Stimulated activated CD4-positive, alpha-beta T cell treated with anti-CD3 and anti-CD28 coated beads, TNF-alpha, amount 100 ng/mL, for 48 hours (primary cell): ENCODE data around the gene BLOC1S4.
A peak's percentile ranks its signal among the peaks of the same experiment; 100 is the strongest.
"Not testable (repeated sequence)": the region's sequence is repeated elsewhere in the genome, so short reads cannot be mapped to it uniquely, and the experiment has no call there.

Experiments
- DNase-seq, 3 donors: peaks; one replicate each; pipeline ENCODE4 v3.0.0-alpha.2; 2020; ENCODE audit warnings: low read depth in 3 of 3

BLOC1S4 gene

DNA sequence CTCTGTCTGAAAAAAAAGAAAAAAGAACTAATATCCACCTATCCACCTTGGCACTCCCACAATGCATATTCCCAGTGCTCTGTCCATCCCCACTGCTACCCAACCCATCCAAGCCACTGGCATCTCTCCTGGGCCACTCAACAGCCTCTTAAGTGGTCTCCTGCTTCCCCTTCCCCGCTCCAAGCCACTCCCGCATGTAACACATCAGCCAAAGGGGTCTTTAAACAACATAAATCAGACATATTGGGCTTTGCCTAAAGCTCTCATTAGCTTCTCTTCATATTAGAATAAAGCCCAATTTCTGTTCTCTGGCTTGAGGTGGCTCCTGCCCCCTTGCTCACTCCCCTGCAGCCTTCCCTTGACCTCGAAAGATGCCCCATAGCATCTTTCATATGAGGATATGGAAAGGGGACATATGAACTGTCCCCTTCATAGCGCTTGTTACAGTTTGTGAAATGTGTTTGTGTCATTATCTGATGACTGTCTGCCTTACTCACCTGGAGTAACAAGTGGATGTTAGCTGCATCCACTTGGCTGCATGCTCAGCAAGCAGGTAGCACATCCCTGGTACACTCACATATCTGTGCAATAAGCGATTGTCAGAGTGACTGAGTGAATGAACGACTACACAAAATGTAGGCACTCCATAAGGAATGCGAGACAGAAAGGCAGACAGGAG, 3.1 kb downstream of the BLOC1S4 start:
- no peak for DNase-seq

GRCh38 chr4:6719611-6720179, 3.7 kb downstream of the BLOC1S4 start:
- DNase-seq = no peak

DNA sequence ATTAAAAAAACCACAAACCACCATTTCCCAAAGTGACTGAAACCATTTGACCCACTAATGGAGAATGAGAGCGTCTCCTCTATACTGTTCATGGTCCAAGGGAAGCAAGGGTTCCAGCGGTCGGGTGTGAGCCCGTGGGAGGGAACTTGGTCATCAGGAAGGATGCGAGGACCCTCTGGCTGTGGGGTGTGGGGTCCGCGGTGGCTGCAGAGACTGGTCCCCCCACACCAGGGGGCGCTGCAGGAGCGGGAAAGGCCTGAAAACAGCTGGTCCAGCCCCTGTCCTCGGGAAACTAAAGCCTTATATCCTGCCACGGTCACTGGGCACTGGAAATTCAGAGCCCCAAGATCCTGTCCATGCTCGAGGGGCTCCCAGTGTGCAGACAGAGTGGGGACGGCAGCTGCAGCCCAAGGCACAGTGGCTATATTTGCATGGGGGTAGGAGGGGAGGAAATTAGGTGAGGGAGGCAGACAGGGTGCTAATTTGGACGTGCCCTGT, 4.3 kb downstream of the BLOC1S4 start:
- peak; percentile 54 to 84 (median 74) for DNase-seq

GRCh38 chr4:6721121-6721520, 5.1 kb downstream of the BLOC1S4 start:
- no peak for DNase-seq

GRCh38 chr4:6722891-6723290, 6.9 kb downstream of the BLOC1S4 start:
- DNase-seq = no peak

GRCh38 chr4:6723851-6724250, 7.9 kb downstream of the BLOC1S4 start:
- DNase-seq = no peak

DNA sequence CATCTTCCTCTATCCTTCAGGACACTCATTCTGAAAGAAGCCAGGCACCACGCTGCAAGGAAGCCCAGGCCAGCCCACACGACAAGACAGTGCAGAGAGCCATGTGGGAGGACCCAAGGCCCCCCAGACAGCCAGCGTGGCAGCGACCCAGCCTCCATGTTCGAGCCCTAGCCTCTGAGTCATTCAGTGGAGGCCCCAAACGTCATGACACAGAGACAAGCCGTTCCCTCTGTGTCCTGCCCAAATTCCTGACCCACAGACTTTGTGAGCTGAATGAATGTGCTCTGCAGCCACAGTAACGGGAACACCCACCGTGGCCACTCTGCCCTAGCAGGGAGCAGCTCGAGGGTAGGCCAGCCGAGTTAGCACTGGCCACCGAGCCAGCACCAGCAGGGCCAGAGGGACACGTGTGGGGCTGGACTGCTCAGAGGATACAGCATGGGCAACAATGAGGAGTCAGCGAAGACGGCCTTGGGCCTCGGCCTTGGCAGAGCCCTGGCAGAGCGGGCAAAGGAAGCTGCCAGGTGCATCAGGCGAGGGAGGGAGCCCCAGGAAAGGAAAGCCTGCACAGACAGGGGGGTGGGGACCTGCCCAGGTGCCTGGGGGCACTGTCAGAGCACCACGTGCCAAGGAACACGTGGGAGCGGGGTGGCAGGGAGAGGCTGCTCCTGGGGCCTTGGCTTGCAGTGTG, 8.6 kb downstream of the BLOC1S4 start:
- no peak for DNase-seq

GRCh38 chr4:6725427-6725961, 9.5 kb downstream of the BLOC1S4 start:
- DNase-seq = not testable (repeated sequence)

DNA sequence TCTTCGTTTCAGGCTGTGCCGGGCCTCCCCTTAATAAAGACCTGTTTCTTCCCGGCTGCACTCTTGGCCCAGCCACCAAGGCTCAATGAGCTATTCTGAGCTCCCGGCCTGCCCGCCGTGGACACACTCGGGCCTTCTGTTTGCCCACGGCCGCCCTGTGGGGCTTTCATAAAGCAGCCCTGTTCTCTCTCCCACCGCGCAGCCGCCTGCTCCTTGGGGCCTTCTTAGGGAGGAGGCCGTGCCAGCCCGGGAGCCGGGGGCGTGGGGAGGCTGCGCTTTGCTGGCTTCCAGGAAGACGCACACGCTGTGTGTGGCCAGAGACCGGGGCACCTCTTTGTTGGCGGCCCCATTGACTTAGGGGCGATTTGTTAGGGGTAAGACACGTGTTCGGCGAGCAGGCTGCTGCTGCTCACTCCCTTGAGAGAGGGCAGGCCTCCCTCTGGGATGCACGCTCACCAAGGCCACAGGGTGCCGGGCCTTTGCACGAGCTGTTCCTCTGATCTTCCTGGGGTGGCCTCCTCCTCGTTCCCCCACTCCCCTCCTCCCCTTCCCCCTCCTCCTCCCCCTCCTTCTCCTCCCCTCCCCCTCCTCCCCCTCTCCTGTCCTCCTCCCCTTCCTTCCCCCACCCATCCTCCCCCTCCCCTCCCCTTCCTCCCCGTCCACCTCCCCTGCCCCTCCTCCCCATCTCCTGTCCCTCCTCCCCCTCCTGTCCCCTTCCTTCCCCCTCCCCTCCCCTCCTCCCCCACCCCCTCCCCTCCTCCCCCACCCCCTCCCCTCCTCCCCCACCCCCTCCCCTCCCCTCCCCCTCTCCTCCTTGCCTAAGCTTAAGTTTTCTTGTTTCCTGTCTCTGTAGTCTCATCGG, 11.3 kb downstream of the BLOC1S4 start:
- no peak for DNase-seq

GRCh38 chr4:6727943-6728250, 11.9 kb downstream of the BLOC1S4 start:
- DNase-seq = no peak

DNA sequence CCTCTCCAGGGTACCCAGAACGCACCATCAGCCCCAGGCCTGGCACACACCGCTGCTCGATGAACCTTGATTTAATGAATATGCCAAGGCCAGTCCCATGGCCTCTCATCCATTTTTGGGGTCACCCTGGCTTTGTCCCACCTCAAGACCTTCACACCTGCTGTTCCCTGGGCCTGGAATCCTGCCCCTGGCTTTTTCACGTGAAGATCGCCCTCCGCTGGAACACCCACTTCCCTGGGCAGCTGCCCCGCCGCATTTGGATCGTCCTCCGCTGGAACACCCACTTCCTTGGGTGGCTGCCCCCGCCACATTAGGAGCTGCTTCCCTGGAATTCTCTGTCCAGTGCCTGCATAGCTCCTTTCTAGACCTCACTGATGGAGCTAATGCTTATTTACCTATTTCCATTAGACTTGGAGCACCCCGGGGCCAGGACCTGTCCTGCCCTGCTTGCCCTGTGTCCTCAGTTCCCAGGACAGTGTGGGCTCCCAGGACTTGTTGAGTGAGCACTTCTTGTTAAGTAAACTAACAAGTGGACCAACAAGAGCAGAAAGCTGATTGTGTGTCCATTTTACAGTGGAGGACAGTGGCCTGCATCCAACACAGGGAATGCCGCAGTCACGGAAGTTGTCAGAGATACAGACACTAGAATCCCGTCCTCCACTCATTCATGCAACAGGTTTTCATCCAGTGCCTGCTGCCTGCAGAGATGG, 12.5 kb downstream of the BLOC1S4 start:
- DNase-seq = no peak

GRCh38 chr4:6730603-6731317, 14.8 kb downstream of the BLOC1S4 start:
- DNase-seq = no peak

DNA sequence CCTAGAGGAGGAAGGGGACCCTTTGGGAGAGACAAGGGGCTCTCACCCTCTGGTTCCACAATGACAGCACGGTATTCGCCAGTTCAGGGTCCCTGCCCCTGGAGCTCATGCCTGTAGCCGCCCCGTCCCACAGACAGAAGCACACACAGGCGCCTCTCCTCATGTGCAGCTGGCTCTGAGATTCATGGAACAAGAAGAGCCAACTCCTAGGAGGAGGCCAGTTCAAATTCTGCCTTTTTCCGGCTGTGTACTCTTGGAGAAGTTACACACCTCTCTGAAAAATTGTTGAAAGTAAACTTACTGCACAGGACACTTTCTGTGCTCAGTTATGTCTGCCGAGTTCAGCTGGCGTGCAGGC, 15.3 kb downstream of the BLOC1S4 start:
- no peak for DNase-seq

- no peak for DNase-seq
Measured at GRCh38 chr4:6731780-6732179, 15.8 kb downstream of the BLOC1S4 start.

DNA sequence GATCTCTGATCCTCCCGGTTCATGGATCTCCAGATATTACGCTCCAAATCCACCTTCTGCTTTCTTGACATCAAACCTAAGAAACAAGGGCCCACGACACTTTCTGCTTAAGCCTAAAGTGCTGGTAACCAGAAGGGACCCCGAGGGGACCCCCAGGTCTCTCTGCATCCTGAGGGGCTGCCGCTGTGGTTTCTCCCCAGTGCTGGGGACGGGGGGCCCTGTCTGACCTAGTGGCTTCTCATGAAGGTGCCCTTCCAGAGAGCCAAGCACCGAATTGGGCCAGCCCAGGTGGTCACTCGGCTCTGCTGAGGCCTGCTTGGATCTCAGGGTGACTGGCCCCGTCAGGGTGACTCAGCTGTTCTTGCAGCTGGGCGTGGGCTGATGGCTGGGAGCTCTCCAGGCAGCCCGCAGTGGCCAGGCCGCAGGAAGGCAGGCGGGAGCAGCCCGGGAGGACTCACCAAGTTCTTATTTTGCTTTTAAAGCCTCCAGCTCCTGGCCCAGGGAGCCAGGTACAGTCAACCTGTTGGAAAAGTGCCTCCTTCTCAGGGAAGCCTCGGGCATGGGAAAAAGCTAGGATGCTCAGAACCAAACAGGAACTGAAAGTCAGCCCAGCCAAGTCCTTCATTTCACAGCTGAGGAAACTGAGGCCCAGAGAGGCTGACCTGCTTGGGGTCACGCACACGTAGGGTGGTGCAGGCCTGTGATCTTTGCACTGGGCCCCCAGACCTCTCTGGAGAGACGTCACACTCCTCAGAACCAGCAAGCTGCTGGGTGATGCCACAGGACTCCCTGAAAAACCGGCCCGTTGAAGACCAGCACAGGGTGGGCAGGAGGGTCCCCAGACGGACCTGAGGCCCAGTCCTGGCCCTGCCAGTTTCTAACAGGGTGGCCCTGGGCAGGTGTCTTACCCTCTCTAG, 16.7 kb downstream of the BLOC1S4 start:
- no peak for DNase-seq

- DNase-seq = no peak
Measured at GRCh38 chr4:6733358-6734164, 17.6 kb downstream of the BLOC1S4 start.

GRCh38 chr4:6734165-6734786, 18.3 kb downstream of the BLOC1S4 start:
- no peak for DNase-seq

- DNase-seq = no peak
Measured at GRCh38 chr4:6739920-6740319, 23.9 kb downstream of the BLOC1S4 start.
